ENCODE data around the gene PPP1R37. TPM values are rescaled to one million over a fixed set of nuclear protein-coding genes. Genes with fewer than 3 reads are reported as not detected.

The PPP1R37 gene
- total and polyA plus RNA-seq, 2 of the 13 experiments (the other 11 are each of a cell fraction or from before 2014, with no cell fraction given): 9.0 to 14.3 TPM

DNA sequence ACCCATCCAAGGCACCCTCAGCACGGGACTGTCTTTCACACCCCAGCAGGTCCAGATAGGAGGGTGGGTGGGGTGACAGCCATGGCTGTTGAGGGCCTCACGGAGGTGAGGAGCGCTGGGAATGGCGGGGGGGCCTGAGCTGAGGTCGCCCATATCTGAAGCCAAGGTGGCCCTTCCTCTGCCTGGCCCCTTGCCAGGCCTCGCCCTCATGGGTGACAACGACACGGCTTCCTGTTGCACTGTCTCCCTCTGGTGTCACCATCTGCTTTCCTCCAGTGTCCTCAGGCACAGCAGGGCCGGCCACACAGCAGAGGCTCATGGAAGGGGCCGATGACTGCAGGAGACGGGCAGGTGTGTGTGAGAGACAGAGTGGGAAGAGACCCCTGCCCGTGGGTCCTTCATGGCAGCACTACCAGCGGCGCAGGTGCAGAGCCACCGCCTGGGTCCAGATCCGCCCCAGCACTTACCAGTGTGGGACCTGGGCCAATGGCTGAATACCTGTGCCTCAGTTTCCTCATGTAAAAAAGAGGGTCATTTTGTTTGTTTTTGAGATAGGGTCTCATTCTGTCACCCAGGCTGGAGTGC, 75.9 kb downstream of the PPP1R37 start (continued):
- TF ChIP-seq DNMT1 (CRISPR knock-in tag; IDR thresholded peaks at IDR 0.05): no peak
- TF ChIP-seq ZNF282 (IDR thresholded peaks at IDR 0.05; ENCODE audit: partially characterized antibody): no peak
- TF ChIP-seq, protein P1, sequence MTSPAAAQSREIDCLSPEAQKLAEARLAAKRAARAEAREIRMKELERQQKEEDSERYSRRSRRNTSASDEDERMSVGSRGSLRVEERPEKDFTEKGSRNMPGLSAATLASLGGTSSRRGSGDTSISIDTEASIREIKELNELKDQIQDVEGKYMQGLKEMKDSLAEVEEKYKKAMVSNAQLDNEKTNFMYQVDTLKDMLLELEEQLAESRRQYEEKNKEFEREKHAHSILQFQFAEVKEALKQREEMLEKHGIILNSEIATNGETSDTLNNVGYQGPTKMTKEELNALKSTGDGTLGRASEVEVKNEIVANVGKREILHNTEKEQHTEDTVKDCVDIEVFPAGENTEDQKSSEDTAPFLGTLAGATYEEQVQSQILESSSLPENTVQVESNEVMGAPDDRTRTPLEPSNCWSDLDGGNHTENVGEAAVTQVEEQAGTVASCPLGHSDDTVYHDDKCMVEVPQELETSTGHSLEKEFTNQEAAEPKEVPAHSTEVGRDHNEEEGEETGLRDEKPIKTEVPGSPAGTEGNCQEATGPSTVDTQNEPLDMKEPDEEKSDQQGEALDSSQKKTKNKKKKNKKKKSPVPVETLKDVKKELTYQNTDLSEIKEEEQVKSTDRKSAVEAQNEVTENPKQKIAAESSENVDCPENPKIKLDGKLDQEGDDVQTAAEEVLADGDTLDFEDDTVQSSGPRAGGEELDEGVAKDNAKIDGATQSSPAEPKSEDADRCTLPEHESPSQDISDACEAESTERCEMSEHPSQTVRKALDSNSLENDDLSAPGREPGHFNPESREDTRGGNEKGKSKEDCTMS (CRISPR knock-in tag; conservative IDR thresholded peaks at IDR 0.05): no peak
- TF ChIP-seq CREB1 (IDR thresholded peaks at IDR 0.05): no peak
- no peak for TF ChIP-seq CREB1 (CRISPR knock-in tag; IDR thresholded peaks at IDR 0.05)
- 0 out of 2 replicates have a peak, but pooled peaks have one; percentile 35 for TF ChIP-seq PITX1 (CRISPR knock-in tag; IDR thresholded peaks at IDR 0.05)
- no peak for TF ChIP-seq CHCHD3 (CRISPR knock-in tag; IDR thresholded peaks at IDR 0.05)
- TF ChIP-seq NR2F6 (IDR thresholded peaks at IDR 0.05): no peak
- TF ChIP-seq NR2F6 (CRISPR knock-in tag; IDR thresholded peaks at IDR 0.05): peak; percentile 63; the same call in 1 of the 2 replicates
- TF ChIP-seq THAP11 (CRISPR knock-in tag; IDR thresholded peaks at IDR 0.05): peak; percentile 45; the same call in 1 of the 2 replicates
- no peak for TF ChIP-seq IRF2 (CRISPR knock-in tag; IDR thresholded peaks at IDR 0.05)
- TF ChIP-seq, protein P2, sequence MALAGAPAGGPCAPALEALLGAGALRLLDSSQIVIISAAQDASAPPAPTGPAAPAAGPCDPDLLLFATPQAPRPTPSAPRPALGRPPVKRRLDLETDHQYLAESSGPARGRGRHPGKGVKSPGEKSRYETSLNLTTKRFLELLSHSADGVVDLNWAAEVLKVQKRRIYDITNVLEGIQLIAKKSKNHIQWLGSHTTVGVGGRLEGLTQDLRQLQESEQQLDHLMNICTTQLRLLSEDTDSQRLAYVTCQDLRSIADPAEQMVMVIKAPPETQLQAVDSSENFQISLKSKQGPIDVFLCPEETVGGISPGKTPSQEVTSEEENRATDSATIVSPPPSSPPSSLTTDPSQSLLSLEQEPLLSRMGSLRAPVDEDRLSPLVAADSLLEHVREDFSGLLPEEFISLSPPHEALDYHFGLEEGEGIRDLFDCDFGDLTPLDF (CRISPR knock-in tag; IDR thresholded peaks at IDR 0.05): no peak
- TF ChIP-seq PPARG (CRISPR knock-in tag; conservative IDR thresholded peaks at IDR 0.05): peak; percentile 71
- TF ChIP-seq ZNF775 (CRISPR knock-in tag; IDR thresholded peaks at IDR 0.05; ENCODE audit: borderline replicate concordance): no peak
- peak; percentile 36; the same call in 1 of the 2 replicates for TF ChIP-seq ZFY (CRISPR knock-in tag; IDR thresholded peaks at IDR 0.05)
- no peak for TF ChIP-seq NFYC (CRISPR knock-in tag; IDR thresholded peaks at IDR 0.05)
- no peak for TF ChIP-seq ELF4 (CRISPR knock-in tag; IDR thresholded peaks at IDR 0.05; ENCODE audit: borderline replicate concordance)
- TF ChIP-seq ZBTB38 (CRISPR knock-in tag; IDR thresholded peaks at IDR 0.05): no peak
- peak; percentile 37 for TF ChIP-seq TEAD3 (CRISPR knock-in tag; optimal IDR thresholded peaks at IDR 0.05; ENCODE audit: borderline replicate concordance)
- TF ChIP-seq ZNF34 (CRISPR knock-in tag; IDR thresholded peaks at IDR 0.05; ENCODE audit: borderline replicate concordance): no peak
- TF ChIP-seq, protein P3, sequence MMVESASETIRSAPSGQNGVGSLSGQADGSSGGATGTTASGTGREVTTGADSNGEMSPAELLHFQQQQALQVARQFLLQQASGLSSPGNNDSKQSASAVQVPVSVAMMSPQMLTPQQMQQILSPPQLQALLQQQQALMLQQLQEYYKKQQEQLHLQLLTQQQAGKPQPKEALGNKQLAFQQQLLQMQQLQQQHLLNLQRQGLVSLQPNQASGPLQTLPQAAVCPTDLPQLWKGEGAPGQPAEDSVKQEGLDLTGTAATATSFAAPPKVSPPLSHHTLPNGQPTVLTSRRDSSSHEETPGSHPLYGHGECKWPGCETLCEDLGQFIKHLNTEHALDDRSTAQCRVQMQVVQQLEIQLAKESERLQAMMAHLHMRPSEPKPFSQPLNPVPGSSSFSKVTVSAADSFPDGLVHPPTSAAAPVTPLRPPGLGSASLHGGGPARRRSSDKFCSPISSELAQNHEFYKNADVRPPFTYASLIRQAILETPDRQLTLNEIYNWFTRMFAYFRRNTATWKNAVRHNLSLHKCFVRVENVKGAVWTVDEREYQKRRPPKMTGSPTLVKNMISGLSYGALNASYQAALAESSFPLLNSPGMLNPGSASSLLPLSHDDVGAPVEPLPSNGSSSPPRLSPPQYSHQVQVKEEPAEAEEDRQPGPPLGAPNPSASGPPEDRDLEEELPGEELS (CRISPR knock-in tag; IDR thresholded peaks at IDR 0.05): 0 out of 2 replicates have a peak, but pooled peaks have one; percentile 29
- no peak for TF ChIP-seq MTA3 (CRISPR knock-in tag; IDR thresholded peaks at IDR 0.05)
- TF ChIP-seq, protein P4, sequence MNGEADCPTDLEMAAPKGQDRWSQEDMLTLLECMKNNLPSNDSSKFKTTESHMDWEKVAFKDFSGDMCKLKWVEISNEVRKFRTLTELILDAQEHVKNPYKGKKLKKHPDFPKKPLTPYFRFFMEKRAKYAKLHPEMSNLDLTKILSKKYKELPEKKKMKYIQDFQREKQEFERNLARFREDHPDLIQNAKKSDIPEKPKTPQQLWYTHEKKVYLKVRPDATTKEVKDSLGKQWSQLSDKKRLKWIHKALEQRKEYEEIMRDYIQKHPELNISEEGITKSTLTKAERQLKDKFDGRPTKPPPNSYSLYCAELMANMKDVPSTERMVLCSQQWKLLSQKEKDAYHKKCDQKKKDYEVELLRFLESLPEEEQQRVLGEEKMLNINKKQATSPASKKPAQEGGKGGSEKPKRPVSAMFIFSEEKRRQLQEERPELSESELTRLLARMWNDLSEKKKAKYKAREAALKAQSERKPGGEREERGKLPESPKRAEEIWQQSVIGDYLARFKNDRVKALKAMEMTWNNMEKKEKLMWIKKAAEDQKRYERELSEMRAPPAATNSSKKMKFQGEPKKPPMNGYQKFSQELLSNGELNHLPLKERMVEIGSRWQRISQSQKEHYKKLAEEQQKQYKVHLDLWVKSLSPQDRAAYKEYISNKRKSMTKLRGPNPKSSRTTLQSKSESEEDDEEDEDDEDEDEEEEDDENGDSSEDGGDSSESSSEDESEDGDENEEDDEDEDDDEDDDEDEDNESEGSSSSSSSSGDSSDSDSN (CRISPR knock-in tag; IDR thresholded peaks at IDR 0.05): peak; percentile 46; the same call in 1 of the 2 replicates
- TF ChIP-seq MTA1 (CRISPR knock-in tag; IDR thresholded peaks at IDR 0.05; ENCODE audit: borderline replicate concordance): 0 out of 2 replicates have a peak, but pooled peaks have one; percentile 29
- TF ChIP-seq BRD4 (CRISPR knock-in tag; IDR thresholded peaks at IDR 0.05): peak; percentile 55; the same call in 1 of the 2 replicates

Measured in HepG2 (cell line).